A549 (cell line): Measurements from ENCODE around the gene ELOVL4. TPM values are rescaled to one million over a fixed set of nuclear protein-coding genes. Genes with fewer than 3 reads are reported as not detected.

Experiments used
- ATAC-seq, 2 experiments: fragments of 200-7000 bp in 1 of 2; fragments of >200 bp in 1 of 2; cut with Nextera tagmentation in 1 of 2; cut with Tn5 transposase in 1 of 2; 3 replicates each; pipeline versions ENCODE4 v1.8.0 to v1.9.1; 2018 to 2020; ENCODE audit warnings: mild to moderate bottlenecking in 1 of 2, moderate library complexity in 1 of 2
- CTCF ChIA-PET: fragments of 300-600 bp; sonication (Branson Sonifier 250); formaldehyde crosslinking; extraction: SDS; loops from one replicate; lab custom pipeline; 2021; ENCODE audit warnings: antibody characterized with exemption, inconsistent platforms; lab: Yijun Ruan, JAX
- POLR2A ChIA-PET: fragments of 350-600 bp; formaldehyde crosslinking; extraction: SDS; loops from one replicate; lab custom pipeline; 2021; ENCODE audit warnings: antibody characterized with exemption, inconsistent platforms; lab: Yijun Ruan, JAX
- DNase-seq, 2 experiments: peaks; one replicate each; pipeline versions ENCODE4 v3.0.0 to v3.0.0-alpha.2; 2011 to 2016; ENCODE audit warnings: low read depth in 1 of 2, low spot score in 1 of 2
- FAIRE-seq: peaks from 2 replicates; lab custom pipeline; 2011; peaks lifted over from hg19 to GRCh38; lab: Jason Lieb, UNC
- H3K27ac ChIP-seq, 2 experiments: fragments of >200 bp; sonication (Bioruptor Twin); formaldehyde crosslinking; 3 replicates each; pipeline ENCODE4 v1.5.1; 2016 to 2017
- H3K4me1 ChIP-seq: fragments of >200 bp; sonication (Bioruptor Twin); formaldehyde crosslinking; 3 replicates; pipeline ENCODE4 v1.6.1; 2016
- H3K4me2 ChIP-seq: fragments of >200 bp; sonication (Bioruptor Twin); formaldehyde crosslinking; 3 replicates; pipeline ENCODE4 v1.6.1; 2016
- H3K4me3 ChIP-seq: fragments of >200 bp; sonication (Bioruptor Twin); formaldehyde crosslinking; 3 replicates; pipeline ENCODE4 v1.5.1; 2016
- H3K9me3 ChIP-seq: fragments of >200 bp; sonication (Bioruptor Twin); formaldehyde crosslinking; 3 replicates; pipeline ENCODE4 v1.6.1; 2016
- CEBPB ChIP-seq, 2 experiments: fragments of >200 bp in 1 of 2; sonication (Bioruptor Twin) in 1 of 2; formaldehyde crosslinking in 1 of 2; IDR thresholded peaks; 2 replicates each; pipeline ENCODE4 v1.6.1; 2012 to 2016
- CHD2 ChIP-seq: fragments of 150-350 bp; IDR thresholded peaks from 2 replicates; pipeline ENCODE4 v1.6.1; 2014; ENCODE audit warnings: low read length; ENCODE audit not compliant: partially characterized antibody
- EHF ChIP-seq: fragments of 250-450 bp; sonication (Bioruptor Pico); IDR thresholded peaks from 2 replicates; pipeline ENCODE4 v1.5.0; 2020; ENCODE audit warnings: mild to moderate bottlenecking
- FOSL2 ChIP-seq, 2 experiments: fragments of 450-650 bp in 1 of 2; fragments of >200 bp in 1 of 2; sonication (Bioruptor Twin) in 1 of 2; formaldehyde crosslinking; IDR thresholded peaks; 2 replicates each; pipeline versions ENCODE4 v1.5.0 to v1.6.1; 2016 to 2020; ENCODE audit warnings: mild to moderate bottlenecking in 1 of 2, moderate library complexity in 1 of 2
- HDAC2 ChIP-seq: fragments of 200-600 bp; sonication (generic); IDR thresholded peaks from 2 replicates; pipeline ENCODE4 v1.6.1; 2016
- HEYL ChIP-seq: fragments of 250-450 bp; sonication (Bioruptor Pico); IDR thresholded peaks from 2 replicates; pipeline ENCODE4 v1.8.0; 2021; ENCODE audit warnings: mild to moderate bottlenecking, moderate library complexity
- HOXB13 ChIP-seq: fragments of 250-450 bp; sonication (Bioruptor Pico); IDR thresholded peaks from 2 replicates; pipeline ENCODE4 v1.5.0; 2020; ENCODE audit warnings: low read depth, mild to moderate bottlenecking, moderate library complexity
- JUNB ChIP-seq: fragments of >200 bp; sonication (Bioruptor Twin); formaldehyde crosslinking; IDR thresholded peaks from 2 replicates; pipeline ENCODE4 v1.6.1; 2016
- KDM1A ChIP-seq: fragments of 200-600 bp; sonication (generic); IDR thresholded peaks from 2 replicates; pipeline ENCODE4 v1.6.1; 2016; ENCODE audit warnings: low read depth, mild to moderate bottlenecking
- KDM5A ChIP-seq: fragments of 200-600 bp; sonication (generic); IDR thresholded peaks from 2 replicates; pipeline ENCODE4 v1.6.1; 2016; ENCODE audit warnings: antibody characterized with exemption, mild to moderate bottlenecking
- MAX ChIP-seq: IDR thresholded peaks from 2 replicates; pipeline ENCODE4 v1.6.1; 2012
- MYC ChIP-seq: IDR thresholded peaks from 2 replicates; pipeline ENCODE4 v1.6.1; 2012; ENCODE audit warnings: mild to moderate bottlenecking, inconsistent platforms, low read length, improper control_type of control experiment, borderline replicate concordance
- NPAS2 ChIP-seq: fragments of 250-450 bp; sonication (Bioruptor Pico); IDR thresholded peaks from 2 replicates; pipeline ENCODE4 v1.8.0; 2022; ENCODE audit warnings: mild to moderate bottlenecking, moderate library complexity, borderline replicate concordance
- NR3C1 ChIP-seq: fragments of >200 bp; sonication (Bioruptor Twin); formaldehyde crosslinking; IDR thresholded peaks from 3 replicates; pipeline ENCODE4 v1.6.1; 2017
- PHF8 ChIP-seq: fragments of 200-600 bp; sonication (generic); IDR thresholded peaks from 2 replicates; pipeline ENCODE4 v1.6.1; 2016; ENCODE audit warnings: low read depth, mild to moderate bottlenecking, antibody characterized with exemption, moderate library complexity, borderline replicate concordance
- POLR2A ChIP-seq: IDR thresholded peaks from 2 replicates; pipeline ENCODE4 v1.6.1; 2012; ENCODE audit warnings: mild to moderate bottlenecking, low read length
- POLR2AphosphoS2 ChIP-seq: conservative IDR thresholded peaks from 2 replicates; pipeline ENCODE4 v1.6.1; 2012; ENCODE audit warnings: low read length, improper control_type of control experiment, inconsistent platforms
- RAD21 ChIP-seq, 2 experiments: fragments of >200 bp in 1 of 2; sonication (Bioruptor Twin) in 1 of 2; formaldehyde crosslinking in 1 of 2; IDR thresholded peaks in 1 of 2; conservative IDR thresholded peaks in 1 of 2; 2 replicates in 1 of 2; 3 replicates in 1 of 2; pipeline ENCODE4 v1.6.1; 2012 to 2018; ENCODE audit warnings: inconsistent platforms in 1 of 2
- RARB ChIP-seq: fragments of 250-450 bp; sonication (Bioruptor Pico); IDR thresholded peaks from 2 replicates; pipeline ENCODE4 v1.8.0; 2021; ENCODE audit warnings: mild to moderate bottlenecking, moderate library complexity
- RCOR1 ChIP-seq: fragments of 150-350 bp; IDR thresholded peaks from 2 replicates; pipeline ENCODE4 v1.6.1; 2014; ENCODE audit warnings: antibody characterized with exemption, low read length, low read depth
- RFX5 ChIP-seq: fragments of 450-650 bp; IDR thresholded peaks from 2 replicates; pipeline ENCODE4 v1.7.1; 2014; ENCODE audit warnings: antibody characterized with exemption, mild to moderate bottlenecking, moderate library complexity
- SMC3 ChIP-seq: fragments of >200 bp; sonication (Bioruptor Twin); formaldehyde crosslinking; IDR thresholded peaks from 3 replicates; pipeline ENCODE4 v1.6.1; 2018; ENCODE audit warnings: inconsistent platforms
- SREBF2 ChIP-seq: fragments of 450-650 bp; IDR thresholded peaks from 2 replicates; pipeline ENCODE4 v1.6.1; 2014; ENCODE audit warnings: mild to moderate bottlenecking, moderate library complexity
- TFCP2L1 ChIP-seq: fragments of 250-450 bp; sonication (Bioruptor Pico); IDR thresholded peaks from 2 replicates; pipeline ENCODE4 v1.5.0; 2021; ENCODE audit warnings: mild to moderate bottlenecking
- ZSCAN20 ChIP-seq: fragments of 250-450 bp; sonication (Bioruptor Pico); IDR thresholded peaks from 2 replicates; pipeline ENCODE4 v1.8.0; 2022; ENCODE audit warnings: mild to moderate bottlenecking, moderate library complexity
- WGBS: methylation state at CpG from one replicate; pipeline ENCODE4 v1.1.6; 2017; ENCODE audit errors: missing lambda C conversion rate; 5-methylcytosine and 5-hydroxymethylcytosine counted together
- polyA plus RNA-seq, 4 experiments: library from polyadenylated mRNA; depleted of rRNA in 3 of 4; stranded (reverse); fragments of >200 nt; fragmentation: RNase III in 1 of 4; extraction: RNeasy Plus Mini Kit Qiagen cat#74134 plus additional on column Dnase treatment in 1 of 4; gene quantifications; 2 replicates in 3 of 4; 3 replicates in 1 of 4; pipeline ENCODE4 v1.2.3, GENCODE V29; 2011 to 2017

Gene ELOVL4
- polyA plus RNA-seq, 2 of the 4 experiments (the other 2 are of a cell fraction) = 0.70 to 1.1 TPM

GRCh38 chr6:79902046-79902445 lies 45.3 kb downstream of the ELOVL4 start:
- 43% methylated on average over 2 of the region's 2 CpGs for WGBS

GRCh38 chr6:79898076-79898475 lies 49.3 kb downstream of the ELOVL4 start:
- no peak for ATAC-seq
- 56% methylated on average over 1 of the region's 1 CpG for WGBS
- H3K4me3 ChIP-seq = no peak overlapping the region
- ChIA-PET CTCF (interaction anchor here (1.3 kb wide), 1 partner anchor 11 kb away, joined by 3 read pairs; no protein-coding TSS in a partner anchor), POLR2A (no interaction called here)
- no peak overlapping the region for H3K4me2 ChIP-seq
- TF ChIP-seq CEBPB (IDR thresholded peaks at IDR 0.05) (no peak), MYC (no peak), NR3C1 (no peak), NPAS2 (CRISPR knock-in tag) (no peak), POLR2A (no peak), KDM1A (no peak), SREBF2 (no peak), HOXB13 (CRISPR knock-in tag) (no peak), EHF (CRISPR knock-in tag) (no peak), HEYL (CRISPR knock-in tag) (no peak), ZSCAN20 (CRISPR knock-in tag) (no peak), CHD2 (no peak)
- no peak overlapping the region for H3K27ac ChIP-seq
- H3K4me1 ChIP-seq = no peaks in the 10 kb centered on the region
- FAIRE-seq = no peak
- DNase-seq = no peak
- no peaks in the 10 kb centered on the region for H3K9me3 ChIP-seq

More at GRCh38 chr6:79902046-79902445, 45.3 kb downstream of the ELOVL4 start:
- CTCF ChIA-PET = no interaction called here
- H3K4me1 ChIP-seq = no peaks in the 10 kb centered on the region
- DNase-seq (no peak), ATAC-seq (no peak), FAIRE-seq (no peak)
- POLR2A ChIA-PET = no interaction called here
- H3K27ac ChIP-seq = no peak overlapping the region
- H3K4me2 ChIP-seq = no peak overlapping the region
- no peaks in the 10 kb centered on the region for H3K9me3 ChIP-seq
- H3K4me3 ChIP-seq = no peak overlapping the region
- TF ChIP-seq RCOR1 (no peak), HDAC2 (no peak), RARB (CRISPR knock-in tag) (no peak), PHF8 (no peak), SMC3 (no peak), POLR2A (no peak), RAD21 (conservative IDR thresholded peaks at IDR 0.05 in 1 of 2, IDR thresholded peaks at IDR 0.05 in 1 of 2) (no peak), FOSL2 (IDR thresholded peaks at IDR 0.05) (no peak), FOSL2 (CRISPR knock-in tag; IDR thresholded peaks at IDR 0.05) (no peak)

GRCh38 chr6:79896075-79896449 lies 51.3 kb downstream of the ELOVL4 start:
- no peak overlapping the region for H3K4me2 ChIP-seq
- FAIRE-seq = no peak
- POLR2A ChIA-PET = no interaction called here
- TF ChIP-seq RFX5 = no peak
- TF ChIP-seq TFCP2L1 = no peak
- no peak for TF ChIP-seq KDM1A
- TF ChIP-seq JUNB = no peak
- TF ChIP-seq POLR2AphosphoS2 = no peak
- TF ChIP-seq KDM5A = no peak
- no peak for TF ChIP-seq MAX
- TF ChIP-seq, all 56 proteins: peak for 0
- Histone ChIP-seq H3K4me1 (no peaks in the 10 kb centered on the region), H3K27ac (no peak overlapping the region), H3K4me3 (no peak overlapping the region), H3K9me3 (no peaks in the 10 kb centered on the region)
- CTCF ChIA-PET = interaction anchor here (1.0 kb wide), 1 partner anchor 26 kb away, joined by 3 read pairs; no protein-coding TSS in a partner anchor
- WGBS = 42% methylated on average over 5 of the region's 5 CpGs
- DNase-seq = no peak
- no peak for ATAC-seq
